Thymus (tissue), 11 donors: ENCODE measurements around the gene GRHPR. TPM values are rescaled to one million over a fixed set of nuclear protein-coding genes. Genes with fewer than 3 reads are reported as not detected.

Experiments
- DNase-seq, 9 donors: peaks; one replicate each; pipeline ENCODE4 v3.0.0-alpha.2; 2013; ENCODE audit warnings: low spot score in 9 of 9, low read depth in 6 of 9, missing footprints in 1 of 9
- H3K27ac ChIP-seq, 2 donors: one replicate each; pipeline ENCODE4 v1.5.1; 2013; ENCODE audit warnings: control low read depth in 1 of 2, low read depth in 1 of 2, low read length in 1 of 2, mild to moderate bottlenecking in 1 of 2, moderate library complexity in 1 of 2
- H3K27me3 ChIP-seq, 2 donors: one replicate each; pipeline ENCODE4 v1.5.1; 2013; ENCODE audit warnings: low read length in 1 of 2; ENCODE audit not compliant: control insufficient read depth in 2 of 2, insufficient read depth in 1 of 2
- H3K36me3 ChIP-seq, 2 donors: one replicate each; pipeline ENCODE4 v1.5.1; 2013; ENCODE audit warnings: low read length in 1 of 2, mild to moderate bottlenecking in 1 of 2, moderate library complexity in 1 of 2; ENCODE audit not compliant: control insufficient read depth in 2 of 2, insufficient read depth in 2 of 2
- H3K4me1 ChIP-seq, 2 donors: one replicate each; pipeline ENCODE4 v1.5.1; 2013; ENCODE audit warnings: low read length in 2 of 2; ENCODE audit not compliant: control insufficient read depth in 2 of 2, insufficient read depth in 2 of 2
- H3K4me3 ChIP-seq, 2 donors: one replicate each; pipeline ENCODE4 v1.5.1; 2013; ENCODE audit warnings: low read length in 2 of 2, control low read depth in 1 of 2, mild to moderate bottlenecking in 1 of 2
- H3K9me3 ChIP-seq, 2 donors: one replicate each; pipeline ENCODE4 v1.5.1; 2013; ENCODE audit warnings: low read length in 1 of 2, mild to moderate bottlenecking in 1 of 2; ENCODE audit not compliant: control insufficient read depth in 2 of 2, insufficient read depth in 1 of 2
- WGBS: extraction: QIAGEN DNeasy Blood & Tissue Kit; methylation state at CpG from one replicate; pipeline ENCODE4 v1.1.7; 2013; 5-methylcytosine and 5-hydroxymethylcytosine counted together
- polyA plus RNA-seq: library from polyadenylated mRNA; stranded (reverse); fragments of 200-250 nt; gene quantifications from one replicate; pipeline ENCODE4 v1.2.3, GENCODE V29; 2013
- total RNA-seq: library from RNA; stranded (reverse); fragments of 120-200 nt; gene quantifications from one replicate; pipeline ENCODE4 v1.2.4, GENCODE V29; 2013
- donor health status: healthy.

The GRHPR gene
- total and polyA plus RNA-seq, 2 donors, result 59.2 to 70.1 TPM

DNA sequence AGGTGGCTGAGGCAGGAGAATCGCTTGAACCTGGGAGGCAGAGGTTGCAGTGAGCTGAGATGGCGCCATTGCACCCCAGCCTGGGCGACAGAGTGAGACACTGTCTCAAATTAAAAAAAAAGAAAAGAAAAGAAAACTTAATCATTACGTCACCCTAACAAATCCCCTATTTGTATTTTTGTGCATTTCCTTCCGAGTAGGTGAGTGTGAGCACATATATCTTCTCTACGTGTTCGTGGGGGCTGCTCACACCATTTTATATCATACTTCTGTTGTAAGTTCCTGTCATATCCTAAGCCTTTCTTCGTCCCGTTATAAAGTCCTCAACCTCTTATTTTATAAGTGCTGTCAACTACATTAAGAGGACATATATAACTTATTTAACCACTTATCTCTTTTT, 41.9 kb upstream of the GRHPR start:
- Histone ChIP-seq H3K4me3 (no peak overlapping the region), H3K4me1 (peaks cover 8 to 10% of the 10 kb centered on the region in 2 donors), H3K9me3 (no peaks in the 10 kb centered on the region), H3K27ac (no peak overlapping the region), H3K36me3 (no peaks in the 10 kb centered on the region), H3K27me3 (no peaks in the 10 kb centered on the region)
- DNase-seq, result no peak
- 89% methylated on average over 9 of the region's 9 CpGs for WGBS

DNA sequence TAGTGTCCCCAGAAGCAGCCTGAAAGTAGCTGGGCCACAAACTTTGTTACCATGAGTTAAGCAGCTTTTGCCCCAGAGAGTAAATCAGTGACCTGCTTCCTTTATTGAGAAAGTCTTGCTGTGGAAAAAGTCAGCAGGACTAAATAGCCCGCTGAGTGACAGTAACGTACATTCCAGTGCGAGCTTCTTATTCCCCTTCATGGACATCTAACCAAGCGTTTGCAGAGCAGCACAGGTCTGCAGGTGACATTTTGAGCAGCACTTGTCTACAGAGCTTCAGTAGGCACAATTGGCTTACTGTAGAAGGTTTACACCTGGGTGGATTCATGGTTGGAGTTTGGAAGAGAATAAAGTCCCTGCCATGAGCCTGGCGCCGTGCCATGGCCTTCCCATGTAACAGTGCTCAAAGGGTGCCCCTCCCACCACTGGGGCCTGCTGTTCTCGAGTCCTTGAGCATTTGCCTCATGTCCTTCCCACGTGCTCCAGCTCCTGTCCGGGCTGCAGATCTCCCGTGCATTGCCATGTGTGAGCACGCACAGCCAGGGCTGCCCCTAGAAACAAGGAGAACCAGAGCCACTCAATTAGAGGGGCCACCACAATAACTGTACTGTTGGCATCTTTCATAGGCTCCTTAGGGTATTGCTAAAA, 41.3 kb upstream of the GRHPR start:
- DNase-seq, result no peak
- H3K9me3 ChIP-seq, result no peaks in the 10 kb centered on the region
- H3K27me3 ChIP-seq, result no peaks in the 10 kb centered on the region
- no peak overlapping the region for H3K27ac ChIP-seq
- H3K4me1 ChIP-seq, result peaks cover 7 to 8% of the 10 kb centered on the region in 2 donors
- WGBS, result 96% methylated on average over 11 of the region's 11 CpGs
- no peaks in the 10 kb centered on the region for H3K36me3 ChIP-seq
- H3K4me3 ChIP-seq, result no peak overlapping the region

DNA sequence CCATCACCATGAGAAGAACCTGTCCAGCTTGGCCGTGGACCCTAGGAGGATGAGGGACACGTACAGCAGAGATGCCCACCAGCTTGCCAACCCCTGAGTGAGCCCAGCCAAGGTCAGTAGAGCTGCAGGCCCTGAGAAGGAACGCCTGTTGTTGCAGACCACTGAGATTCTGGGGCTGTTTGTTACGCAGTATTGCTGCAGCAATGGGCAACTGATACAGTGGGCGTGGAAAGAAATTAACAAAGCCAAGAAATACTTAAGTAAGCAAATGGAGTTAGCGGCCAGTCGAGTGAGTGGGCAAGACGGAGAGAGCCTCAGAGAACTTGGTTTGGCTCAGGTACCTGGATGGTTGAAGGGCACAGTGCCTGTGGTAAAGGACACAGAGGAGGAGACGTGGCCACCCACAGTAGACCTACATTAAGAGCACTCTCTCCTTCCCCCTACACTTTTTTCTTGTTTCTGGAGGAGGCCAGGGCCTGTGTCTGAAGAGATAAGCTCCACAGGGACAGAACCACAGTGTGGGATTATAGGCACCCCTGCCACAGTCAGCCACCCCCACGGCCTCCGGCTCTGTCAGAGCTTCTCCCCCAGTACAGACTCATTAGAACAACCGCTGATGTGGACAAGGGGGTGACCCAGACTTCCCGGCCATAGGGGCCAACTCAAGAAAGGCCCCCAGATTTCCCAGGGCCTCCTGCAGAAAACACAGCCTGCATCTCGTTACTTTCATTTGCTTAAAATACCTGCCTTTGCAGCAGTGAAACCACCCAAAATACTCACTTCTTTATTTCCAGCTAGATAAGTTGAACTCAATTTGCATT, 40.1 kb upstream of the GRHPR start:
- H3K4me3 ChIP-seq, result no peak overlapping the region
- no peak overlapping the region for H3K27ac ChIP-seq
- no peaks in the 10 kb centered on the region for H3K4me1 ChIP-seq
- H3K27me3 ChIP-seq, result no peaks in the 10 kb centered on the region
- H3K36me3 ChIP-seq, result no peaks in the 10 kb centered on the region
- H3K9me3 ChIP-seq, result no peaks in the 10 kb centered on the region
- DNase-seq, result no peak
- WGBS, result 81% methylated on average over 14 of the region's 14 CpGs

DNA sequence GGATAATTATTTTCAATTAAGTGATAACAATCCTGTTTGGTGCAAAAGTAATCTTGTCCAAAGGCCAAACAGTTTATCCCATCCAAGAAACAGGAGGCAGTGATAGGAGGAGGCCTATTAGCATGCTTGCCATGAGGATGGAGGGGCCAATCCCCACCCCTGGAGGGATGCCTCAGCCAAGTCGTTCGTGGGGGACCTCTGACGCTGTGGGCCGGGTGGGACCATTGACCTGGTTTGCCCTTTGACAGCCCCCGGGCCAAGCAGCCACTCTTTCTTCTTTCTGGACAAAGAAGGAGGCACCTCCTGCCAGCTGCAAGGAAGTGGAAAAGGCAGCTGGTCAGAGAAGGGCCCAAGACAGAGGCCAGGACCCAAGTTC, 39.5 kb upstream of the GRHPR start:
- Histone ChIP-seq H3K4me1 (no peaks in the 10 kb centered on the region), H3K27me3 (no peaks in the 10 kb centered on the region), H3K27ac (no peak overlapping the region), H3K9me3 (no peaks in the 10 kb centered on the region), H3K36me3 (no peaks in the 10 kb centered on the region), H3K4me3 (no peak overlapping the region)
- WGBS, result 90% methylated on average over 5 of the region's 5 CpGs
- no peak for DNase-seq

DNA sequence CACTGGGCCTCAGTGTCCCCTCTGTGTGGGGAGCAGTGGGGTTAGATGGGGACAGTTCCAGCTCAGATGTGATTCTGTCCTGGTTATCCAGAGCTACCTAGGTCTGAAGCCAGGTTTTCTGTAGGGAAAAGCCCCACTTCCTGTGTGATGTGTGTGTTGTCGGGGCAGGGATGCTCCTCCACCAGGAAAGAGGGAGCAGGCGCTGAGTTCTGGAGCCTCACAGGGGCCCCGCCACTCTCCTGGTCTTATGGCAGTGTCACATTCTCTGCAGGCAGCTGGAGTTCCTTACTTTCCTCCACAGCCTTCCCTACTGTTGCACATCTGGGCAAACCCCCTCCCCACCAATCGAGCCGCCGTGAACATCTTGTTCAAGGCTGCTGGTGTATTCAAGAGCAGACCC, 39.1 kb upstream of the GRHPR start:
- H3K4me1 ChIP-seq, result no peaks in the 10 kb centered on the region
- no peak overlapping the region for H3K4me3 ChIP-seq
- no peaks in the 10 kb centered on the region for H3K9me3 ChIP-seq
- no peak for DNase-seq
- WGBS, result 97% methylated on average over 6 of the region's 6 CpGs
- no peak overlapping the region for H3K27ac ChIP-seq
- H3K27me3 ChIP-seq, result no peaks in the 10 kb centered on the region
- H3K36me3 ChIP-seq, result no peaks in the 10 kb centered on the region

DNA sequence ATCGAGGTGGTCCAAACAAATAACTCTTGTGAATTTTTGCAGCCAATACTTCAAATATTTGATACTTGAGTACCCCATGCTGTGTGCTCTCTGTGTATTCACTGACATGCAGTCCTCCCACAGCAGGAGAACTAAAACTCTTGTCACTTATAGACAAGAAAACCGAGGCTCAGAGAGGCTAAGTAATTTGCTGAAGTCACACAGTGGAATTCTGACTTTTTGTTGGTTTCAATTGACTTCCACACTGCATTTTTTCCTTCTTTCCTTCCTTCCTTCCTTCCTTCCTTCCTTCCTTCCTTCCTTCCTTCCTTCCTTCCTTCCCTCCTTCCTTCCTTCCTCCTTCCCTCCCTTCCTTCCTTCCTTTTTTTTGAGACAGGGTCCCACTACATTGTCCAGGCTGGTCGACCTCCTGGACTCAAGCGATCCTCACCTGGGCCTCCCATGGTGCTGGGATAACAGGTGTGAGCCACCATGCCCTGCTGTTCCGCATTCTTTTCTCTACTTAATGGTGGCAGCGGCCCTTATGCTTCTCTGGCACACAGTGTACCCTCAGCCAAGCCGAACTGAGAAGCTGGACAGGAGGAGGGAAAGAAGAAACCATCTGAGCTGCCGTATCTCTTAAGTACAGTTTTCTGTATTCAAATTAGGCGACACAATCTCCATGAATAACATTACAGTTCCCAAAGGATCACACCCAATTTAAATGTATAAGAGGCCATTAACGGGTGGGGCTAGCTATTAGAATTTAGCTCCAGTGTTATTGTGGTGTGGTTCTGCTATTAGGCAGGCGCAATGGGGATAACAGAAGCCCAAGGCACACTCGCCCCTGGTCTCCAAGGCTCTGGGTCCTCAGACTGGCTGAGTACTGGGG, 38.4 kb upstream of the GRHPR start:
- Histone ChIP-seq H3K4me3 (no peak overlapping the region), H3K4me1 (no peaks in the 10 kb centered on the region), H3K27me3 (no peaks in the 10 kb centered on the region), H3K27ac (no peak overlapping the region), H3K9me3 (no peaks in the 10 kb centered on the region), H3K36me3 (no peaks in the 10 kb centered on the region)
- WGBS, result 89% methylated on average over 12 of the region's 12 CpGs
- DNase-seq, result no peak

DNA sequence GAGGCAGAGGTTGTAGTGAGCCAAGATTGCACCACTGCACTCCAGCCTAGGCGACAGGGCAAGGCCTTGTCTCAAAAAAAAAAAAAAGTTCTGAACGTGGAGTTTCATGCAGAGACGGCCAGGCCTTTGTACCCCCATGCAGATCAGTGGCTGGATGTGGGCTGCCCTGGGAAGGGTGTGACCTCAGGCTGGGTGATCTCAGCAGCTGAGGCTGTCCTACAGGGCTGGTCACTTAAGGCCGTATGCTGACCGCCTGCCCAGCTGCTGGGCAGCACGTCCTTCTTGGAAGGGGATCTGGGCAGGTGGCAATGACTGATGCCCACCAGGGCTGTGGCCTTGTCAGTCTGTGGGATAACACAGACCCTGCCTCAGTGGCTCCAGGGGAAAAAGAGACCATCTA, 37.2 kb upstream of the GRHPR start:
- no peaks in the 10 kb centered on the region for H3K27me3 ChIP-seq
- no peaks in the 10 kb centered on the region for H3K9me3 ChIP-seq
- H3K4me3 ChIP-seq, result no peak overlapping the region
- no peaks in the 10 kb centered on the region for H3K4me1 ChIP-seq
- DNase-seq, result no peak
- 78% methylated on average over 6 of the region's 6 CpGs for WGBS
- no peaks in the 10 kb centered on the region for H3K36me3 ChIP-seq
- H3K27ac ChIP-seq, result no peak overlapping the region

DNA sequence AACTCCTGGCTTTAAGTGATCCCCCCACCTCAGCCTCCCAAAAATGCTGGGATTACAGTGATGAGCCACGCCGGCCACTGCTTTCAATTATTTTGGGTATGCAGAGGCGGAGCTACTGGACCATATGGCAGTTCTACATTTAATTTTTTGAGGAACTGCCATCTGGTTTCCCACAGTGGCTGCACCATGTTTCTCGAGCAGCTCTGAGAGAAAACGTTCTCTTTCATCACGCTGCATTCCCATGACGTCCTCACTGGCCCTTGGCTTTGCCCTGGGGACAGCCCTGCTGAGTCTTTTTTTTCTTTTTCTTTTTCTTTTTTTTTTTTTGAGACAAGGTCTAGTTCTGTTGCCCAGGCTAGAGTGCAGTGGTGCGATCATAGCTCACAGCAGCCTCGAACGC, 35.5 kb upstream of the GRHPR start:
- Histone ChIP-seq H3K9me3 (no peaks in the 10 kb centered on the region), H3K27me3 (no peaks in the 10 kb centered on the region), H3K27ac (no peak overlapping the region), H3K36me3 (no peaks in the 10 kb centered on the region), H3K4me3 (no peak overlapping the region), H3K4me1 (no peaks in the 10 kb centered on the region)
- 93% methylated on average over 10 of the region's 10 CpGs for WGBS
- no peak for DNase-seq

DNA sequence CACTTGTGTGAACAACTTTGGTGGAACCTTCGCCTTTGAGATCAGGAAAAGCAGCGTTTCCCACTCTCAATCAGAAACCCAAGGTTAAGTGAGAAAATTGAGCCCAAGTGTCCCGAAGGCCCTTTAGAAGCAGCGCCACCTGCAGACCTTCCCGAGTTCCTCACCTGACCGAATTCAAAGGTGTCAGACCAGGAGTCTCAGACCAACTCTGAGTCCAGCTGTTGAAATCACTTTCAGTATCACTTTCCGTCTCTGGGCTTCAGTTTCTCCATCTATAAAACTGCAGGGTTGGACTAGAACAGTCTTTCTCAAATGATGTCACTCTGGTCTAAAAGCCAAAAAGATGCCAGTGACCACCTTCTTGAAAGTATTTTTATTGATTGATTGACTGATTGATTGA, 31.7 kb upstream of the GRHPR start:
- WGBS, result 47% methylated on average over 7 of the region's 7 CpGs
- Histone ChIP-seq H3K9me3 (no peaks in the 10 kb centered on the region), H3K36me3 (no peaks in the 10 kb centered on the region), H3K4me3 (no peak overlapping the region), H3K27me3 (no peaks in the 10 kb centered on the region), H3K4me1 (no peaks in the 10 kb centered on the region), H3K27ac (no peak overlapping the region)
- peak in 2 of 9 donors; percentile 36 to 55 for DNase-seq
